Keratinocyte (primary cell): ENCODE data around the gene PDHA1.

Experiments
- CTCF ChIP-seq, 3 experiments: IDR thresholded peaks in 1 of 3; conservative IDR thresholded peaks in 1 of 3; optimal IDR thresholded peaks in 1 of 3; 2 replicates in 2 of 3; 3 replicates in 1 of 3; pipeline versions ENCODE3 to v1.5.1; 2011; ENCODE audit warnings: low read length in 3 of 3, mild to moderate bottlenecking in 3 of 3, moderate library complexity in 2 of 3, control low read depth in 1 of 3, inconsistent platforms in 1 of 3; ENCODE audit not compliant: insufficient read depth in 2 of 3; ENCODE audit errors: extremely low read depth in 1 of 3
- EZH2 ChIP-seq: IDR thresholded peaks from one replicate; pipeline ENCODE4 v1.6.1; 2012; ENCODE audit warnings: inconsistent platforms, mild to moderate bottlenecking, low read length, moderate library complexity

DNA sequence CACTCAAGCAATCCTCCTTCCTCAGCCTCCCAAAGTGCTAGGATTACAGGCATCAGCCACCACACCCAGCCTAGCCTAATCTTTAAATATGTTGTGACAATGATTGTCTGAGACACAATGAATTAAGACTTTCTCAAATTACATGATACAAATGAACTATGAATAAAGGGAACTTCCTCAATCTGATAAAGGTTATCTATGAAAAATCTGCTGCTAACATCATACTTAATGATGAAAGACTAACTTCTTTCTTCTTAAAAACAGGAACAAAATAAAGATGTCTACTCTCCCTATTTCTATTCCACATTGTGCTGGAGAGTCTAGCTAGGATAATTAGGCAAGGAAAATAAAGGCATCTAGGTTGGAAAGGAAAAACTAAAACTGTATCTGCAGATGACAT, 60.0 kb downstream of the PDHA1 start:
- TF ChIP-seq CTCF (optimal IDR thresholded peaks at IDR 0.05 in 1 of 3, IDR thresholded peaks at IDR 0.05 in 1 of 3, conservative IDR thresholded peaks at IDR 0.05 in 1 of 3; ENCODE audit: extremely low read depth in 1 of 3, insufficient read depth in 2 of 3, low read length in 3 of 3) (no peak), EZH2 (no peak)
